IgD-negative memory B cell (primary cell): ENCODE measurements around the gene RNF31. TPM values are rescaled to one million over a fixed set of nuclear protein-coding genes. Genes with fewer than 3 reads are reported as not detected.

Experiments
- H3K27ac Mint-ChIP-seq, 3 donors: one replicate each; pipeline ENCODE4 v1.8.0; 2020 to 2022; ENCODE audit warnings: mild to moderate bottlenecking in 3 of 3, mixed read lengths in 3 of 3, moderate library complexity in 1 of 3
- H3K27me3 Mint-ChIP-seq: one replicate; pipeline ENCODE4 v1.8.0; 2021; ENCODE audit warnings: mixed read lengths
- H3K36me3 Mint-ChIP-seq: one replicate; pipeline ENCODE4 v1.8.0; 2020; ENCODE audit warnings: mild to moderate bottlenecking, mixed read lengths
- H3K4me1 Mint-ChIP-seq, 3 donors: one replicate each; pipeline ENCODE4 v1.8.0; 2020 to 2022; ENCODE audit warnings: mixed read lengths in 3 of 3, mild to moderate bottlenecking in 1 of 3
- H3K4me3 Mint-ChIP-seq, 4 donors: one replicate each; pipeline ENCODE4 v1.8.0; 2020 to 2022; ENCODE audit warnings: mild to moderate bottlenecking in 4 of 4, mixed read lengths in 4 of 4, moderate library complexity in 3 of 4
- H3K9me3 Mint-ChIP-seq, 3 donors: one replicate each; pipeline ENCODE4 v1.8.0; 2020 to 2021; ENCODE audit warnings: mixed read lengths in 3 of 3, mild to moderate bottlenecking in 1 of 3
- polyA plus RNA-seq: library from polyadenylated mRNA; unstranded; fragments of 300-500 nt; fragmentation: Illumina TruSeq; gene quantifications from one replicate; pipeline ENCODE4 v1.2.3, GENCODE V29; 2021

Gene RNF31
- polyA plus RNA-seq, 1 donor from 2014 or later, result 54.3 TPM

DNA sequence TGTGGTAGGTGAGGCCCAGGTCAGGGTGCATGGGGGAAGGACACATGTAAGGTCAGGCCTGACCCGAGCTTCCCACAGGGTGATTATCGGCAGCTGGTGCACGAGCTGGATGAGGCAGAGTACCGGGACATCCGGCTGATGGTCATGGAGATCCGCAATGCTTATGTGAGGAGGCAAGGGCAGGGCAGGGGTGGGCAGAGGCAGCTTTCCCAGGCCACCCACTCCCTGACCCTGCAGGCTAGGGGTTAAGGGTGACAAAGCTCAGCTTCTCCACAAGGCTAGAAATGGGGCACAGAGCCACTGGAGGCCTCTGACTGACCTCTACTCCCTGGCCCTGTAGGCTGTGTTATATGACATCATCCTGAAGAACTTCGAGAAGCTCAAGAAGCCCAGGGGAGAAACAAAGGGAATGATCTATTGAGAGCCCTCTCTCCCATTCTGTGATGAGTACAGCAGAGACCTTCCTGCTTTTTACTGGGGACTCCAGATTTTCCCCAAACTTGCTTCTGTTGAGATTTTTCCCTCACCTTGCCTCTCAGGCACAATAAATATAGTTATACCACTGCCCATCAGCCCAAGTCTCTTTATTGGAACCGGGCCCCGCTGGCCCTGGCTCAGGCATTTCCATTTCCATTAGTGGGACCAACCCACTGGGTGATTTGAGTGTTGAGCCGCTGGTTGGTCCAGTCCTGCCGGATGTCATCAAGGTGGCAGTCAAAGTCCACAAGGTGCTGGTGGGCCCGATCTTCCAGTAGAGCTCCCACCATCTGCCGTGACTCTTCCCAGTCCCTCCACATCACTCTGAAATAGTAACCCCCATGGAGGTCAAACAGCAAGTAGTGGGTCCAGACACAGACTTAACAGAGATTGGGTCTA is 8.7 kb upstream of the RNF31 start:
- H3K4me1 Mint-ChIP-seq, result peaks cover 19 to 36% (median 24%) of the 10 kb centered on the region in 3 donors
- no peaks in the 10 kb centered on the region for H3K27me3 Mint-ChIP-seq
- no peaks in the 10 kb centered on the region for H3K9me3 Mint-ChIP-seq
- H3K27ac Mint-ChIP-seq, result peak overlapping the region in 2 of 3 donors; percentile 78 to 87
- H3K36me3 Mint-ChIP-seq, result peaks cover 3% of the 10 kb centered on the region
- peak overlapping the region; percentile 36 to 98 (median 75) for H3K4me3 Mint-ChIP-seq

DNA sequence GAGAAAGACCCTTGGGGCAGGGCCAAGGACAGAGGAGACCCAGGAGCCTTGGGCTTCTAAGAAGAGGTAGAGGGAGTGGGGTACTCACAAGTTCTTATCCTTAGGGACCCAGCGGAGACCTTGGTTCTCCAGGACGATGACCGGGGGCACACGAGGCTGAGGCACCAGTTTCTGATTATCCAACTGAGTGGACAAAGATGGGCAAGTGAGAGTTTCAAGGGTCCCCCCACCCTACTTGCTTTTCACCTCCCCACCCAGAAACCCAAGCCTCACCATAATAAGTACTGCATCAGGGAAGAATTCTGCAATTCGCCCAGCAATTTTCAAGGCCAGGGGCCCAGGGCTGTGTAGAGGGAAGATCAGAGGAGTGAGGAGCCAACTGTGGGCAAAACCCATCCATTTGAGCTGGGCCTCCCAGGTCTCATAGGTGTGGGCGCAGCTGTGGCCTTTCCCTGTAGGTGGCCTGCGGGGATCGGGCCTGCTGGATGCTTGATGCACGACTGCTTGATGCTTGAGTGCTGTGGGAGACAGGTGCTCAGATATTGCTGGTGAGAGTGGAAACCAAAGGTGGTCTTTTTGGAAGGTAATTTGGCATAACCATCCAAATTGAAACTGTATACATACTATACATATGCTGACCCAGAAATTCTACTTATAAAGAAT is 7.9 kb upstream of the RNF31 start:
- no peaks in the 10 kb centered on the region for H3K9me3 Mint-ChIP-seq

DNA sequence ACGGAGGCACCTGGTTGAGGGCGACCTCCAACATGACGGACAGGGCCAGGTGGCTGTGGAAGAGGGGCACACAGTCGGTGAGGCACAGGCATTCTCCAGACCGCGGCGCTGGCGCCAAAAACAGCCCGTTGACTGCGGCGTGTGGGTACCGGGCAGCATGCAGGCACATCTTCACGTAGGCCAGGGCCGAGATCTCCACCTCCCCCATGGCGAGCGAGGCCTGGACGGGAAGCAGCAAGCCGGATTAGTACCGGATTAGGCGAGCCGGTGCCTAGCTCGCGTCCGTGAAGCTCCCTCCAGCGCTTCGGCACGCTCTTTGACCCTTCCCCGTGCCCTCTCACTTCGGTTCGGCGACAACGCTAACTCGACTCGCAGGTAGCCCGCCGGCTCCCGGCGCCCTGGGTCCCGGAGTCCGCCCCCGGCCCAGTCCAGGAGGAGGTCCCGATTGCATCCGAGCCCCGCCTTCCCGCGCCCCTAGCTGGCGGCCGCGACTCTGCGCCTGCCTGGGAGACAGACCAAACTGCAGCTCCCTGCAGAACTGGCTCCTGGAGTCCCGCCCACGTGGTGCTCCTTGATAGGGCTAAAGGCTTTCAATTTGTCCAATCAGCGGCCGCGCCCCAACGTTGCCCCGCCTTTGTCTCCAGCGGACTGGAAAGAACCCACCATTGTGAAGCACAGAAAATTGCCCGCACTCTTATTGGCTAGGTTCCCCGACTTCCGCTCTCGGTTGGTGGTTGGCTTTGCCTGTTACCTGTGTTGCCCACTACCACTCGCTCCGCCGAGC is 6.0 kb upstream of the RNF31 start, which contains the start of gene EMC9:
Gene EMC9, minus strand, starts transcription at position 495 of the 784 bp plus-strand sequence. Its CDS starts 287 bp downstream, at position 208.
- H3K27me3 Mint-ChIP-seq, result no peaks in the 10 kb centered on the region
- peaks cover 6% of the 10 kb centered on the region for H3K36me3 Mint-ChIP-seq
- peak within 1 kb of the TSS; percentile 84 to 95 (median 93) for H3K27ac Mint-ChIP-seq

More for the DNA sequence above, 7.9 kb upstream of the RNF31 start:
- peak overlapping the region; percentile 41 to 98 (median 85) for H3K4me3 Mint-ChIP-seq
- peak overlapping the region; percentile 71 to 87 (median 72) for H3K27ac Mint-ChIP-seq
- H3K36me3 Mint-ChIP-seq, result peaks cover 5% of the 10 kb centered on the region
- H3K27me3 Mint-ChIP-seq, result no peaks in the 10 kb centered on the region
- H3K4me1 Mint-ChIP-seq, result peaks cover 19 to 38% (median 25%) of the 10 kb centered on the region in 3 donors

GRCh38 chr14:24143511-24143910 is 3.8 kb upstream of the RNF31 start:
- Mint-ChIP-seq H3K27ac (peak overlapping the region in 1 of 3 donors; percentile 52), H3K4me1 (peaks cover 24 to 39% (median 31%) of the 10 kb centered on the region in 3 donors), H3K9me3 (no peaks in the 10 kb centered on the region), H3K4me3 (peak overlapping the region in 2 of 4 donors; percentile 37 to 98), H3K36me3 (peaks cover 3% of the 10 kb centered on the region), H3K27me3 (no peaks in the 10 kb centered on the region)

More for the DNA sequence above, 6.0 kb upstream of the RNF31 start, which contains the start of gene EMC9:
- peak within 1 kb of the TSS; percentile 91 to 98 (median 95) for H3K4me3 Mint-ChIP-seq
- no peaks in the 10 kb centered on the region for H3K9me3 Mint-ChIP-seq
- H3K4me1 Mint-ChIP-seq, result peaks cover 20 to 45% (median 33%) of the 10 kb centered on the region in 3 donors

DNA sequence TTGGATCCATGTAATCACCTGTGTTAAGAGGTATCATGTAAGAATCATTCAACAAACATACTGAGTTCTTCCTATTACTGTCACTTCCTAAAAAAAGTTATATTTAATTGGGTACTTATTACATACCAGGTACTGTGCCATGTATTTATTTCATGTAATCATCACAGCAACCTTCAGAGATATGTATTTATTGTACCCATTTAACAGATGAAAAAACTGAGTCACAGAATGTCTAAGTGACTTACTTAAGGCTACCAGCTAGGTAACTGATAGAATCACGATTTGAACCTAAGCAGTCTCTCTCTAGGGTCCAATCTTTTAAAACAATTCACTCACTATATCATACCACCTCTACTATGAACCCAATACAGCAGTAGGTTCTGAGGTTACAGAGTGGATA is 2.8 kb upstream of the RNF31 start:
- H3K4me3 Mint-ChIP-seq, result peak overlapping the region in 1 of 4 donors; percentile 98
- H3K27ac Mint-ChIP-seq, result peak overlapping the region in 2 of 3 donors; percentile 52 to 80
- H3K36me3 Mint-ChIP-seq, result peaks cover 3% of the 10 kb centered on the region

DNA sequence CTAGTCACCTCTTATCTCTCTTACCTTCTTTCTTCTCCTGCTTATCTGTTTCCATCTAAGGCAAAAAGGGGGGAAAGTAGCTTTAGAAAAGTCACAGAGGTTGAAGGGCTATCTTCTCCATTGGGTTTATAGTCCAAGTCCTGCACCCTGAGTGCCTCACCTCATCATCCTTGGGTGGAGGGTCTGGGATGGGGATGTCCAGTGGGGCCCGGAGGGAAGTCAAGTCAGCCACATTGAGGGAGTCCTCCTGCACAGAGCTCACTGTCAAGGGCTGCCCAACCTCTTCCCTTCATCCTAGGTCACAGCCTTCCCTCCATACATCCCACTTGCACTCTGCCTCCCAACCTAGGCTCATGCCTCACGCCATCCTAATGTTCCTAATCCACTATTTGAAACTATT is 2.1 kb upstream of the RNF31 start:
- no peak overlapping the region for H3K27ac Mint-ChIP-seq
- no peaks in the 10 kb centered on the region for H3K27me3 Mint-ChIP-seq
- peaks cover 3% of the 10 kb centered on the region for H3K36me3 Mint-ChIP-seq
- no peaks in the 10 kb centered on the region for H3K9me3 Mint-ChIP-seq
- peaks cover 26 to 34% (median 27%) of the 10 kb centered on the region in 3 donors for H3K4me1 Mint-ChIP-seq
- peak overlapping the region; percentile 97 to 99 (median 98) for H3K4me3 Mint-ChIP-seq

More for the DNA sequence above, 2.8 kb upstream of the RNF31 start:
- Mint-ChIP-seq H3K27me3 (no peaks in the 10 kb centered on the region), H3K4me1 (peaks cover 26 to 36% (median 31%) of the 10 kb centered on the region in 3 donors), H3K9me3 (no peaks in the 10 kb centered on the region)

GRCh38 chr14:24145690-24146452 is 1.4 kb upstream of the RNF31 start:
- peaks cover 24 to 32% (median 26%) of the 10 kb centered on the region in 3 donors for H3K4me1 Mint-ChIP-seq
- peaks cover 3% of the 10 kb centered on the region for H3K36me3 Mint-ChIP-seq
- H3K27me3 Mint-ChIP-seq, result no peaks in the 10 kb centered on the region
- H3K27ac Mint-ChIP-seq, result peak overlapping the region; percentile 94 to 98 (median 95)
- H3K9me3 Mint-ChIP-seq, result no peaks in the 10 kb centered on the region
- H3K4me3 Mint-ChIP-seq, result peak overlapping the region; percentile 97 to 99 (median 98)

- Mint-ChIP-seq H3K27ac (peak within 1 kb of the TSS; percentile 94 to 98 (median 95)), H3K4me3 (peak within 1 kb of the TSS; percentile 97 to 99 (median 98)), H3K4me1 (peaks cover 23 to 32% (median 24%) of the 10 kb centered on the region in 3 donors), H3K9me3 (no peaks in the 10 kb centered on the region), H3K36me3 (peaks cover 3% of the 10 kb centered on the region), H3K27me3 (no peaks in the 10 kb centered on the region)
These were observed 783 bp upstream of the RNF31 start, which contains the start of gene PSME2 for GRCh38 chr14:24146453-24146977. Gene PSME2, minus strand, starts transcription at chr14:24146610. Its CDS starts 29 bp downstream, at chr14:24146581.

- Mint-ChIP-seq H3K9me3 (no peaks in the 10 kb centered on the region), H3K4me1 (peaks cover 18 to 28% (median 22%) of the 10 kb centered on the region in 3 donors), H3K27me3 (no peaks in the 10 kb centered on the region), H3K27ac (peak overlapping the region; percentile 63 to 94 (median 93)), H3K36me3 (peaks cover 3% of the 10 kb centered on the region), H3K4me3 (peak overlapping the region; percentile 93 to 99 (median 98))
These were observed 597 bp downstream of the RNF31 start for GRCh38 chr14:24147761-24148428.

GRCh38 chr14:24149302-24149969 is 2.1 kb downstream of the RNF31 start:
- H3K4me3 Mint-ChIP-seq, result peak overlapping the region in 2 of 4 donors; percentile 65 to 98
- no peaks in the 10 kb centered on the region for H3K9me3 Mint-ChIP-seq
- H3K27ac Mint-ChIP-seq, result peak overlapping the region in 1 of 3 donors; percentile 63
- peaks cover 18 to 26% (median 20%) of the 10 kb centered on the region in 3 donors for H3K4me1 Mint-ChIP-seq
- H3K27me3 Mint-ChIP-seq, result no peaks in the 10 kb centered on the region
- H3K36me3 Mint-ChIP-seq, result peaks cover 1% of the 10 kb centered on the region

GRCh38 chr14:24150061-24150460 is 2.8 kb downstream of the RNF31 start:
- Mint-ChIP-seq H3K4me1 (peaks cover 18 to 26% (median 20%) of the 10 kb centered on the region in 3 donors), H3K9me3 (no peaks in the 10 kb centered on the region), H3K36me3 (no peaks in the 10 kb centered on the region), H3K27me3 (no peaks in the 10 kb centered on the region), H3K27ac (no peak overlapping the region), H3K4me3 (peak overlapping the region in 2 of 4 donors; percentile 60 to 98)

DNA sequence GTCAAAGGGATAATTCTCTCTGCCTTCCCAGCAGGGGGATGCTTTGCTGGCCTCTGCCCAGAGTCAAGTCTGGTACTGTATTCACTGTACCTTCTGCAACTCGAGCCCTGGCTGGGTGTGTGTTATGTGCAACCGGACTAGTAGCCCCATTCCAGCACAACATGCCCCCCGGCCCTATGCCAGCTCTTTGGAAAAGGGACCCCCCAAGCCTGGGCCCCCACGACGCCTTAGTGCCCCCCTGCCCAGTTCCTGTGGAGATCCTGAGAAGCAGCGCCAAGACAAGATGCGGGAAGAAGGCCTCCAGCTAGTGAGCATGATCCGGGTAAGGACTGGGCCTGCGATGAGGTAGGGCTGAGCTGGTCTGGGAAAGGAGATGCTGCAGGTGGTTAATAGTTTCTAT is 3.3 kb downstream of the RNF31 start:
- Mint-ChIP-seq H3K4me3 (peak overlapping the region in 2 of 4 donors; percentile 21 to 67), H3K36me3 (no peaks in the 10 kb centered on the region), H3K4me1 (peaks cover 17 to 21% (median 17%) of the 10 kb centered on the region in 3 donors), H3K27me3 (no peaks in the 10 kb centered on the region), H3K9me3 (no peaks in the 10 kb centered on the region), H3K27ac (no peak overlapping the region)
